GM23338 (cell line): ENCODE results near the gene IL4I1. TPM values are rescaled to one million over a fixed set of nuclear protein-coding genes. Genes with fewer than 3 reads are reported as not detected.

Source experiments
- ATAC-seq: fragments of 200-7000 bp; cut with Tn5 transposase; 3 replicates; pipeline ENCODE4 v1.9.1; 2020
- DNase-seq: peaks from one replicate; pipeline ENCODE4 v3.0.0-alpha.2; 2015; ENCODE audit warnings: low spot score
- H2AFZ ChIP-seq: fragments of 200-600 bp; sonication (generic); 2 replicates; pipeline ENCODE4 v1.8.0; 2016; ENCODE audit warnings: antibody characterized with exemption, mild to moderate bottlenecking, moderate library complexity
- H3F3A ChIP-seq: fragments of 200-600 bp; sonication (generic); replicated peaks from 2 replicates; pipeline ENCODE4 v1.8.0; 2017; ENCODE audit warnings: antibody characterized with exemption, mixed run types, low read depth
- H3K27ac ChIP-seq: fragments of 200-600 bp; sonication (generic); 2 replicates; pipeline ENCODE4 v1.6.1; 2016; ENCODE audit warnings: low read depth
- H3K27me3 ChIP-seq: fragments of 200-600 bp; sonication (generic); 2 replicates; pipeline ENCODE4 v1.8.0; 2016; ENCODE audit warnings: mild to moderate bottlenecking, mixed run types, moderate library complexity; ENCODE audit not compliant: insufficient read depth
- H3K36me3 ChIP-seq: fragments of 200-600 bp; sonication (generic); 2 replicates; pipeline ENCODE4 v1.8.0; 2016; ENCODE audit warnings: mild to moderate bottlenecking; ENCODE audit not compliant: insufficient read depth
- H3K4me1 ChIP-seq: fragments of 200-600 bp; sonication (generic); 2 replicates; pipeline ENCODE4 v1.8.0; 2016; ENCODE audit warnings: mild to moderate bottlenecking, moderate library complexity; ENCODE audit not compliant: insufficient read depth
- H3K4me2 ChIP-seq: fragments of 200-600 bp; sonication (generic); 2 replicates; pipeline ENCODE4 v1.7.1; 2017; ENCODE audit warnings: mixed run types
- H3K4me3 ChIP-seq: fragments of 200-600 bp; sonication (generic); 2 replicates; pipeline ENCODE4 v1.6.1; 2016; ENCODE audit warnings: mixed run types
- H3K79me2 ChIP-seq: fragments of 200-600 bp; sonication (generic); replicated peaks from 2 replicates; pipeline ENCODE4 v1.8.0; 2017; ENCODE audit warnings: mild to moderate bottlenecking; ENCODE audit not compliant: insufficient read depth
- H3K9me2 ChIP-seq: fragments of 200-600 bp; sonication (generic); 2 replicates; pipeline ENCODE4 v1.8.0; 2017; ENCODE audit not compliant: insufficient read depth
- H4K20me1 ChIP-seq: fragments of 200-600 bp; sonication (generic); replicated peaks from 2 replicates; pipeline ENCODE4 v1.8.0; 2017; ENCODE audit warnings: mild to moderate bottlenecking; ENCODE audit not compliant: insufficient read depth
- H3K27ac Mint-ChIP-seq: 2 replicates; pipeline ENCODE4 v1.8.0; 2020; ENCODE audit warnings: inconsistent platforms, mild to moderate bottlenecking, moderate library complexity, mixed read lengths
- H3K27me3 Mint-ChIP-seq: 3 replicates; pipeline ENCODE4 v1.8.0; 2022; ENCODE audit warnings: low read depth, mild to moderate bottlenecking, moderate library complexity, mixed read lengths, inconsistent platforms; ENCODE audit not compliant: insufficient read depth, poor library complexity
- H3K36me3 Mint-ChIP-seq: 3 replicates; pipeline ENCODE4 v1.8.0; 2021; ENCODE audit warnings: low read depth, mild to moderate bottlenecking, inconsistent platforms, moderate library complexity, mixed read lengths
- H3K4me1 Mint-ChIP-seq: 3 replicates; pipeline ENCODE4 v1.8.0; 2020; ENCODE audit warnings: mild to moderate bottlenecking, inconsistent platforms, mixed read lengths
- H3K4me3 Mint-ChIP-seq: 3 replicates; pipeline ENCODE4 v1.8.0; 2021; ENCODE audit warnings: moderate library complexity, mild to moderate bottlenecking, inconsistent platforms, mixed read lengths
- H3K9me3 Mint-ChIP-seq: 3 replicates; pipeline ENCODE4 v1.8.0; 2020; ENCODE audit warnings: moderate library complexity, mild to moderate bottlenecking, inconsistent platforms, mixed read lengths
- CREB1 ChIP-seq: fragments of 250-450 bp; sonication (Bioruptor Pico); IDR thresholded peaks from 2 replicates; pipeline ENCODE4 v1.5.0; 2020; ENCODE audit warnings: low read depth, mild to moderate bottlenecking, moderate library complexity
- ETS1 ChIP-seq: IDR thresholded peaks from 2 replicates; pipeline ENCODE4 v1.6.1; 2016; ENCODE audit warnings: antibody characterized with exemption
- EZH2 ChIP-seq: fragments of 200-600 bp; sonication (generic); IDR thresholded peaks from one replicate; pipeline ENCODE4 v1.8.0; 2017; ENCODE audit warnings: antibody characterized with exemption, mild to moderate bottlenecking, low read depth; ENCODE audit not compliant: unreplicated experiment
- EZH2phosphoT487 ChIP-seq: fragments of 200-600 bp; sonication (generic); IDR thresholded peaks from one replicate; pipeline ENCODE4 v1.8.1; 2018; ENCODE audit warnings: antibody characterized with exemption; ENCODE audit not compliant: unreplicated experiment
- JUNB ChIP-seq: IDR thresholded peaks from one replicate; pipeline ENCODE4 v1.6.1; 2016; ENCODE audit warnings: antibody characterized with exemption; ENCODE audit not compliant: unreplicated experiment
- NANOG ChIP-seq: IDR thresholded peaks from 2 replicates; pipeline ENCODE4 v1.6.1; 2016; ENCODE audit warnings: antibody characterized with exemption, borderline replicate concordance
- POLR2AphosphoS5 ChIP-seq: IDR thresholded peaks from 2 replicates; pipeline ENCODE4 v1.6.1; 2016; ENCODE audit warnings: antibody characterized with exemption, low read depth
- REST ChIP-seq: IDR thresholded peaks from one replicate; pipeline ENCODE4 v1.6.1; 2018; ENCODE audit warnings: antibody characterized with exemption; ENCODE audit not compliant: unreplicated experiment
- STAT1 ChIP-seq: IDR thresholded peaks from one replicate; pipeline ENCODE4 v1.6.1; 2016; ENCODE audit warnings: antibody characterized with exemption; ENCODE audit not compliant: unreplicated experiment
- ZNF114 ChIP-seq: fragments of 250-450 bp; sonication (Bioruptor Pico); IDR thresholded peaks from 2 replicates; pipeline ENCODE4 v1.5.0; 2020; ENCODE audit warnings: mild to moderate bottlenecking, moderate library complexity
- ZNF331 ChIP-seq: fragments of 250-450 bp; sonication (Bioruptor Pico); IDR thresholded peaks from 2 replicates; pipeline ENCODE4 v1.5.0; 2020; ENCODE audit warnings: low read depth, mild to moderate bottlenecking, moderate library complexity
- ZNF462 ChIP-seq: fragments of 250-450 bp; sonication (Bioruptor Pico); IDR thresholded peaks from 2 replicates; pipeline ENCODE4 v1.5.0; 2020; ENCODE audit warnings: mild to moderate bottlenecking, moderate library complexity
- polyA plus RNA-seq: library from polyadenylated mRNA; unstranded; fragments of >200 nt; fragmentation: Nextera tagmentation; extraction: Ambion mirVana; gene quantifications from 2 replicates; pipeline ENCODE4 v1.2.1, GENCODE V29; 2016
- total RNA-seq: library from RNA; depleted of rRNA; stranded (reverse); fragments of >200 nt; shearing (Covaris generic); gene quantifications from 2 replicates; pipeline ENCODE4 v1.2.3, GENCODE V29; 2014
- TF ChIP-seq, protein P1 (sequence below), 2 experiments: fragments of 200-600 bp in 1 of 2; sonication (generic) in 1 of 2; conservative IDR thresholded peaks; 2 replicates each; pipeline versions ENCODE4 v1.5.1 to v1.6.1; 2016 to 2017; ENCODE audit warnings: antibody characterized with exemption in 2 of 2, low read depth in 2 of 2, mild to moderate bottlenecking in 2 of 2, moderate library complexity in 1 of 2

The IL4I1 gene
- total and polyA plus RNA-seq, 2 experiments from 2014 or later: 0.60 to 0.69 TPM

DNA sequence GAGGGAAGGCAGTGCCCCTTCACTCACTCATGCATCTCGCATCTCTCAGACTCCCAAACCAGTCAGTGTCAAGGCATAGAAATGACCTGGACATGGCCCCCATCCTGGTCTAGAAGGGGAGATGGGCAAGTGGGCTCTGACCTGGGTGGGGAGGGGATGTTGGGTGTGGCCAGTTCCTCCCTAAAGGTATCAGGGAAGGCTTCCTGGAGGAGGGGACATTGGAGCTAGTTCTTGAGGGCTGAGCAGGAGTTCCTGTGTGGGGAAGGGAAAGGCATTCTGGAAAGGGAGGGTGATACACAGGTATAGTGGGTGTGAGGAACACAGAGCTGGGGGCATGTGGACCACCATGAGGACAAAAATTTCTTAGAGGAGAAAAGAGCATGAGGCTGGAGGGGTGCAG, 4.0 kb downstream of the IL4I1 start:
- no peak overlapping the region for H3K27ac Mint-ChIP-seq
- DNase-seq (no peak), ATAC-seq (no peak)
- H3K79me2 ChIP-seq: no peaks in the 10 kb centered on the region
- H3K36me3 ChIP-seq: no peaks in the 10 kb centered on the region
- H3K9me2 ChIP-seq: no peaks in the 10 kb centered on the region
- 0 out of 2 replicates have a peak, but pooled peaks cover 3% of the 10 kb centered on the region for H3K27me3 ChIP-seq
- H3K36me3 Mint-ChIP-seq: peaks cover 15% of the 10 kb centered on the region
- H3K4me3 Mint-ChIP-seq: no peak overlapping the region; the same call in 2 of the 3 replicates
- no peak overlapping the region for H3K27ac ChIP-seq
- H3K9me3 Mint-ChIP-seq: peaks cover 5% of the 10 kb centered on the region
- no peak overlapping the region for H3K4me2 ChIP-seq
- H3K4me1 Mint-ChIP-seq: peaks cover 15% of the 10 kb centered on the region
- no peak overlapping the region for H3K4me3 ChIP-seq
- H3F3A ChIP-seq: peaks cover 17% of the 10 kb centered on the region; the same call in 1 of the 2 replicates
- H3K4me1 ChIP-seq: peaks cover 9% of the 10 kb centered on the region; the same call in 1 of the 2 replicates
- H3K27me3 Mint-ChIP-seq: peaks cover 32% of the 10 kb centered on the region
- no peak overlapping the region for H2AFZ ChIP-seq
- no peaks in the 10 kb centered on the region for H4K20me1 ChIP-seq
- TF ChIP-seq EZH2: no peak
- no peak for TF ChIP-seq EZH2phosphoT487
- no peak for TF ChIP-seq ZNF331 (CRISPR knock-in tag)
- TF ChIP-seq ZNF462: no peak
- TF ChIP-seq ETS1: no peak
- TF ChIP-seq REST: no peak
- TF ChIP-seq CREB1: no peak
- TF ChIP-seq POLR2AphosphoS5: no peak
- no peak for TF ChIP-seq JUNB
- TF ChIP-seq ZNF114 (CRISPR knock-in tag): no peak
- TF ChIP-seq STAT1: no peak
- no peak for TF ChIP-seq NANOG
- TF ChIP-seq, protein P1, sequence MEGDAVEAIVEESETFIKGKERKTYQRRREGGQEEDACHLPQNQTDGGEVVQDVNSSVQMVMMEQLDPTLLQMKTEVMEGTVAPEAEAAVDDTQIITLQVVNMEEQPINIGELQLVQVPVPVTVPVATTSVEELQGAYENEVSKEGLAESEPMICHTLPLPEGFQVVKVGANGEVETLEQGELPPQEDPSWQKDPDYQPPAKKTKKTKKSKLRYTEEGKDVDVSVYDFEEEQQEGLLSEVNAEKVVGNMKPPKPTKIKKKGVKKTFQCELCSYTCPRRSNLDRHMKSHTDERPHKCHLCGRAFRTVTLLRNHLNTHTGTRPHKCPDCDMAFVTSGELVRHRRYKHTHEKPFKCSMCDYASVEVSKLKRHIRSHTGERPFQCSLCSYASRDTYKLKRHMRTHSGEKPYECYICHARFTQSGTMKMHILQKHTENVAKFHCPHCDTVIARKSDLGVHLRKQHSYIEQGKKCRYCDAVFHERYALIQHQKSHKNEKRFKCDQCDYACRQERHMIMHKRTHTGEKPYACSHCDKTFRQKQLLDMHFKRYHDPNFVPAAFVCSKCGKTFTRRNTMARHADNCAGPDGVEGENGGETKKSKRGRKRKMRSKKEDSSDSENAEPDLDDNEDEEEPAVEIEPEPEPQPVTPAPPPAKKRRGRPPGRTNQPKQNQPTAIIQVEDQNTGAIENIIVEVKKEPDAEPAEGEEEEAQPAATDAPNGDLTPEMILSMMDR (conservative IDR thresholded peaks at IDR 0.05; ENCODE audit: low read depth in 2 of 2): no peak
